ENCODE data around the gene KCP. TPM values are rescaled to one million over a fixed set of nuclear protein-coding genes. Genes with fewer than 3 reads are reported as not detected.

The KCP gene
- total RNA-seq, 4 donors from 2014 or later: 0.47 to 1.5 (median 0.87) TPM

- intact Hi-C loops (cut with DNase I): no loop called here
- DNase-seq: no peak
- Histone ChIP-seq H3K27me3 (no peaks in the 10 kb centered on the region), H3K9me3 (no peaks in the 10 kb centered on the region), H3K27ac (no peak overlapping the region), H3K36me3 (peaks cover 0 to 91% (median 0%) of the 10 kb centered on the region in 3 donors), H3K4me3 (no peak overlapping the region), H3K4me1 (peaks cover 0 to 4% (median 0%) of the 10 kb centered on the region in 3 donors)
- 82 to 84% methylated on average over 6 to 14 of the region's 14 CpGs for WGBS, 2 donors
- TF ChIP-seq CTCF (IDR thresholded peaks at IDR 0.05) (no peak), POLR2A (IDR thresholded peaks at IDR 0.05) (no peak)
These were observed 63.6 kb downstream of the KCP start for GRCh38 chr7:128846781-128847444.

DNA sequence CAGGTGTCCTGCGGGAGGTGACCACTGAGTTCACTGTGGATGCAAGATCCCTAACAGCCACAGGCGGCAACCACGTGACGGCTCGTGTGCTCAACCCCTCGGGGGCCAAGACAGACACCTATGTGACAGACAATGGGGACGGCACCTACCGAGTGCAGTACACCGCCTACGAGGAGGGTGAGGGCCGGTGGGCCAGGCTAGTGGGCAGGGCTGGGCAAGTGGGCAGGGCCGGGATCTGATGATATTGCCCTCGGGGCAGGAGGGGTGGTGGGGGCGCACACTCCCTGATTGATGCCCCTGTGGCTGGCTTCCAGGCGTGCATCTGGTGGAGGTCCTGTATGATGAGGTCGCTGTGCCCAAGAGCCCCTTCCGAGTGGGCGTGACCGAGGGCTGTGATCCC, 64.5 kb downstream of the KCP start:
- Histone ChIP-seq H3K27me3 (no peaks in the 10 kb centered on the region), H3K27ac (no peak overlapping the region), H3K4me1 (peaks cover 0 to 9% (median 0%) of the 10 kb centered on the region in 3 donors), H3K36me3 (peaks cover 0 to 87% (median 0%) of the 10 kb centered on the region in 3 donors), H3K4me3 (no peak overlapping the region), H3K9me3 (no peaks in the 10 kb centered on the region)
- intact Hi-C loops (cut with DNase I): no loop called here
- 73 to 75% methylated on average over 10 to 11 of the region's 19 CpGs for WGBS, 2 donors
- no peak for DNase-seq
- no peak for TF ChIP-seq POLR2A (IDR thresholded peaks at IDR 0.05)
- no peak for TF ChIP-seq CTCF (IDR thresholded peaks at IDR 0.05)

- 78 to 85% methylated on average over 3 to 5 of the region's 5 CpGs for WGBS, 2 donors
- intact Hi-C loops (cut with DNase I): no loop called here
- H3K27ac ChIP-seq: no peak overlapping the region
These were observed 65.0 kb downstream of the KCP start for GRCh38 chr7:128845475-128845874.

DNA sequence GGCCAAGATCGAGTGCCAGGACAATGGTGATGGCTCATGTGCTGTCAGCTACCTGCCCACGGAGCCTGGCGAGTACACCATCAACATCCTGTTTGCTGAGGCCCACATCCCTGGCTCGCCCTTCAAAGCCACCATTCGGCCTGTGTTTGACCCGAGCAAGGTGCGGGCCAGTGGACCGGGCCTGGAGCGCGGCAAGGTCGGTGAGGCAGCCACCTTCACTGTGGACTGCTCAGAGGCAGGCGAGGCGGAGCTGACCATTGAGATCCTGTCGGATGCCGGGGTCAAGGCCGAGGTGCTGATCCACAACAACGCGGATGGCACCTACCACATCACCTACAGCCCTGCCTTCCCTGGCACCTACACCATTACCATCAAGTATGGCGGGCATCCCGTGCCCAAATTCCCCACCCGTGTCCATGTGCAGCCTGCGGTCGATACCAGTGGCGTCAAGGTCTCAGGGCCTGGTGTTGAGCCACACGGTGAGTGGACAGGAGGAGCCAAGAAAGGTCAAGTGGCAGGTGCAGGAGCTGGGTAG, 65.7 kb downstream of the KCP start:
- no peak for DNase-seq
- no peaks in the 10 kb centered on the region for H3K27me3 ChIP-seq
- peaks cover 0 to 13% (median 0%) of the 10 kb centered on the region in 3 donors for H3K4me1 ChIP-seq
- intact Hi-C loops (cut with DNase I): no loop called here
- 84 to 97% methylated on average over 7 to 14 of the region's 25 CpGs for whole genome bisulfite sequencing, 2 donors
- peaks cover 0 to 85% (median 0%) of the 10 kb centered on the region in 3 donors for H3K36me3 ChIP-seq
- H3K4me3 ChIP-seq: no peak overlapping the region
- no peaks in the 10 kb centered on the region for H3K9me3 ChIP-seq
- peak overlapping the region in 1 of 4 donors; percentile 14 for H3K27ac ChIP-seq
- TF ChIP-seq CTCF (IDR thresholded peaks at IDR 0.05): no peak

More at GRCh38 chr7:128845475-128845874, 65.0 kb downstream of the KCP start:
- TF ChIP-seq CTCF (IDR thresholded peaks at IDR 0.05) (no peak), POLR2A (IDR thresholded peaks at IDR 0.05) (no peak)
- no peaks in the 10 kb centered on the region for H3K27me3 ChIP-seq
- H3K4me1 ChIP-seq: peaks cover 0 to 9% (median 0%) of the 10 kb centered on the region in 3 donors
- no peaks in the 10 kb centered on the region for H3K9me3 ChIP-seq
- no peak for DNase-seq
- H3K36me3 ChIP-seq: peaks cover 0 to 87% (median 0%) of the 10 kb centered on the region in 3 donors
- no peak overlapping the region for H3K4me3 ChIP-seq

- DNase-seq: no peak
- intact Hi-C loops (cut with DNase I): no loop called here
- TF ChIP-seq CTCF (IDR thresholded peaks at IDR 0.05): no peak
- no peak for TF ChIP-seq POLR2A (IDR thresholded peaks at IDR 0.05)
- H3K4me3 ChIP-seq: no peak overlapping the region
- no peaks in the 10 kb centered on the region for H3K9me3 ChIP-seq
- peaks cover 0 to 84% (median 0%) of the 10 kb centered on the region in 3 donors for H3K36me3 ChIP-seq
- no peaks in the 10 kb centered on the region for H3K27me3 ChIP-seq
- H3K27ac ChIP-seq: peak overlapping the region in 1 of 4 donors; percentile 14
- WGBS, 2 donors: 73 to 100% methylated on average over 1 to 2 of the region's 17 CpGs
- peaks cover 0 to 15% (median 0%) of the 10 kb centered on the region in 3 donors for H3K4me1 ChIP-seq
These were observed 66.4 kb downstream of the KCP start for GRCh38 chr7:128843938-128844621.

Data from esophagus squamous epithelium (tissue), 5 donors.